Fibroblast of mammary gland (primary cell): ENCODE results near the gene MTMR3.
"Not testable (repeated sequence)": the region's sequence is repeated elsewhere in the genome, so short reads cannot be mapped to it uniquely, and the experiment has no call there.

ENCODE experiments used
- DNase-seq: peaks from one replicate; pipeline ENCODE4 v3.0.0-alpha.2; 2010; ENCODE audit warnings: low read depth
- H3K4me3 ChIP-seq: 2 replicates; pipeline ENCODE4 v1.5.1; 2011; ENCODE audit warnings: low read depth, mild to moderate bottlenecking, low read length, moderate library complexity; ENCODE audit not compliant: control insufficient read depth
- CTCF ChIP-seq: conservative IDR thresholded peaks from 2 replicates; pipeline ENCODE4 v1.5.1; 2011; ENCODE audit warnings: low read depth, low read length, inconsistent platforms; ENCODE audit not compliant: control insufficient read depth, insufficient read depth

The MTMR3 gene

GRCh38 chr22:30054764-30055069 lies 171.7 kb downstream of the MTMR3 start:
- no peak overlapping the region for H3K4me3 ChIP-seq
- no peak for TF ChIP-seq CTCF
- no peak for DNase-seq

GRCh38 chr22:30056015-30056414 lies 173.0 kb downstream of the MTMR3 start:
- TF ChIP-seq CTCF = no peak
- H3K4me3 ChIP-seq = no peak overlapping the region
- no peak for DNase-seq

- no peak for TF ChIP-seq CTCF
- no peak overlapping the region for H3K4me3 ChIP-seq
- DNase-seq = no peak
Observed at GRCh38 chr22:30057375-30057774, 174.4 kb downstream of the MTMR3 start.

- not testable (repeated sequence) for H3K4me3 ChIP-seq, DNase-seq
Observed at GRCh38 chr22:30059346-30060020, 176.5 kb downstream of the MTMR3 start.

- not testable (repeated sequence) for DNase-seq
Observed at GRCh38 chr22:30061094-30061493, 178.1 kb downstream of the MTMR3 start.

GRCh38 chr22:30062259-30062658 lies 179.3 kb downstream of the MTMR3 start:
- no peak for TF ChIP-seq CTCF
- no peak overlapping the region for H3K4me3 ChIP-seq
- no peak for DNase-seq

More at GRCh38 chr22:30061094-30061493, 178.1 kb downstream of the MTMR3 start:
- H3K4me3 ChIP-seq = not testable (repeated sequence)

GRCh38 chr22:30062950-30063349 lies 180.0 kb downstream of the MTMR3 start:
- no peak for TF ChIP-seq CTCF
- H3K4me3 ChIP-seq = no peak overlapping the region
- DNase-seq = no peak

- TF ChIP-seq CTCF = no peak
Observed at GRCh38 chr22:30064172-30064571, 181.2 kb downstream of the MTMR3 start.

More at GRCh38 chr22:30064172-30064571, 181.2 kb downstream of the MTMR3 start:
- no peak overlapping the region for H3K4me3 ChIP-seq
- no peak for DNase-seq
